ENCODE measurements around the gene PGAM1.
"Not testable (repeated sequence)": the region's sequence is repeated elsewhere in the genome, so short reads cannot be mapped to it uniquely, and the experiment has no call there.

The PGAM1 gene

DNA sequence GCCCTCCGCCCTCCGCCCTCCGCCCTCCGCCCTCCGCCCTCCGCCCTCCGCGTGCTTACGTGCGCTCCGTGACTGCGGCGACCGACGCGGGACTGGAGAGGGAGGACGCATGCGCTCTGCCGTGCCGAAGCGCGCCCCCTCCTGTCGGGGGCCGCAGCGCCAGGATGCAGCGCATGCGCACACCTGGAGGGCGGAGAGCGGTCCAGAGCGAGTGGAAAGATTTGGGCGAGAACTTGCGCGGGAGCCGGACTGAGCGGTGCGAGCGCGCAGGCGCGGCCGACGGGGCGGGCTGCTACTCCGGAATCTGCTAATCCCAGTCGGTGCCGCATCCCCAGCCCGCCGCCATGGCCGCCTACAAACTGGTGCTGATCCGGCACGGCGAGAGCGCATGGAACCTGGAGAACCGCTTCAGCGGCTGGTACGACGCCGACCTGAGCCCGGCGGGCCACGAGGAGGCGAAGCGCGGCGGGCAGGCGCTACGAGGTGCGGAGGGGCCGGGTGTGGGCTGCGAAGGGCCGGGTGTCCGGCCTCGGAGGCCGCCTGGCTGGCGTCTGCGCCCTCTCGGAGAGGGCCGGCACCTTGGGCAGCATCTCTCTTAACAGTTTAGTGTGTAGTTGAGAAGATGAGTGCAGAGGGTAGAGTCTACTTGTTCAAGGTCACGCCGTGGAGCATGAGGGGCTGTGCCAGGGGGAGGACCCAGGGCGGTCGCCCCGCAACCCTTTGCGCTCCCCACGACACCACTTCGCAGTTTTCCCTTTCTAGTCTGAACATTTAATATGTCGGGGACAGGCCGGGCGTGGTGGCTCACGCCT, at the start of gene PGAM1:
Gene PGAM1, plus strand, starts transcription at position 228 of the 812 bp plus-strand sequence. Its CDS starts 117 bp downstream, at position 345.
- DNase-seq (ENCODE audit: low read depth), result peak; percentile 81

DNA sequence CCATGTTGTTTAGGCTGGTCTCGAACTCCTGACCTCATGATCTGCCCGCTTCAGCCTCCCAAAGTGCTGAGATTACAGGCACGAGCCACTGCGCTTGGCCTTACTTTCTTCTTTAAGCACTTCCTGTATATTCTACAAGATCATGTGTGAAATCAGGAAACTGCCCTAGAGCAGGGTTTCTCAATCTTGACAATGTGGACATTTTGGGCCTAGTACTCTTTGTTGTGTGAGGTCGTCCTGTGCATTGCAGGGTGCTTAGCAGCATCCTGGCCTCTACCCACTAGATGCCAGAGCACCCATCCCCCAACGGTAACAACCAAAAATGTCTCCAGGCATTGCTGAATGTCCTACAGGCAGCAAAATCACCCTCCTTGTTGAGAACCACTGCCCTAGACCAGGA, 49.6 kb upstream of the PGAM1 start:
- DNase-seq (ENCODE audit: low read depth), result no peak

DNA sequence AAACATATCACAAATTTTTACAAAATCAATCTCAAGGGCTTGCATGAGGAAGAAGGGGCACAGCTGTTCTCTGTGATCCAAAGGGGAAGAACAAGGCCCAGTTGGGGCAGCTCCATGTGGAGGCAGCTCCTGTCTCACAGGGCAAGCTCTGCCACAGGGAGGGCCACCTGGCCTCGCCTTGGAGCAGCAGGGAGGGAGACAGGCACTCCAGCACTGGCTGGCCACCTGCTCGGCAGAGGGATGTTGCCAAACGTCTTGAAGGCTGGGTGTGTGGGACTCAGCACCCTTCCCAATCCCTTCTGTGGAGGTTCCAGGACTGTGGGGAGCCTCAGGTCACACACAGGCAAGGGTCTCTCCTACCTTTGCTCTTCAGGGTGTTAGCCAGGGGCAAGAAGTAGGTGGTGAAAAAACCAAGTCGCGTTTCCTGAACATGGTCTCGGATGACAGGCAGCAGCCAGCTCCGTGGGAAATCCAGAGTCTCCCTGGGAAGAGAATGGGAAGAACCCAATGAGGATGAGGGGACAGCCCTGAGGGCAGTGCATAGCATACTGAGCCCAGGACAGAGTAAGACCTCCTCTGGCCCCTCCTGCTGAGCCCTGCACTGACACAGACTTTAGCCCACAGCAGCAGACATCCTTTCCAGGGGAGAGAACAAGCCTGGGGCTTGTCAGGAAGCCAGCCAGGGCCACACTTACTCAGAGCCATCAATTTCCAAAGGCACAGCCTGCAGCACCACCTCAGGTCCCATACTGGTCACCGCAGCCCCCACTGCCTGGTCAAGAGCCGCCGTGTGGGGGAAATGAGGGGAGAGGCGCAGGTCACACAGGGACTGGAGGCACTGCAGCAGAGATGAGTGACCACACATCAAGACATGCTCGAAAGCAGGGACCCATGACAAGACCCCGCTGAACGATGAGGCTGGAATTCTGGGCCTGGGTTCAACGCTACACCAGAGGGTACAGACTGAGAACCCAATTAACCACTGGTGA, 46.8 kb upstream of the PGAM1 start:
- DNase-seq (ENCODE audit: low read depth), result no peak

DNA sequence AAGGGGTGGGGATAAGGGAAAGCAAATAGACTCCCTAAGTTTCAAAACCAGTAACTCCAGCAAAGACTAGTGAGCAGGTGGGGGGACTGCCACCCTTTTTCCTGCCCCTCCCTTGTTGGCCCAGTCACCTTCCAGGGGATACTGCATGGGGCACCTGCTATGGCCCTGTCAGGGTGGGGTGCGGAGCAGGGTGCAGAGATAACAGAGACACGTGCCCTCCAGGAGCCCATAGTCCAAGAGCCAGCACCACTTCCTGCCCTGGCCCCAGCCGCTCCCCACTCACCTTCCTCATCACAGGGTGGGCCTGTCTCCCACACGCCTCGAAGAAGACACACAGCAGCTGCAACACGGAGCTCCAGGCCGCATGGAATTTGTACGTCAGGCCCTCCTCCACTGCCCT, 45.5 kb upstream of the PGAM1 start:
- no peak for DNase-seq (ENCODE audit: low read depth)

DNA sequence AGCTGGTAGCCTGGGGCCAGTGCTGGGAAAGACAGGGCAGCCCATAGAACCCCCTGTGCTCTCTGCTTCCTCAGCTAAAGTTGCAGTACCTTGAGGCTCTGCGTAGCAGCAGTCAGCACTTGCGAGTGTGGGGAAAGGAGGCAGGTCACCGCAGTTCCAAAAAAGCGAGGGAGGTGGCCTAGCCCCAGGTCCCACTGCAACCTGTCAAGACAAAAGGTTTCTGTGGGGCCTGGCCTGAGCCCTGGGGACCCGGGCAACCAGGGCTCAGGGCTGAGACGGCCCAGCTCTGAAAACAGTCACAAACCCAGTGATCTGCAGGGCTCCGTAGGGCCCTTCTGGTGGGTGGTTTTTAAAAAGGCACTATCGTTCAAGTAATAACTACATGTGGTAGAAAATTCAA, 44.4 kb upstream of the PGAM1 start:
- DNase-seq (ENCODE audit: low read depth), result no peak

DNA sequence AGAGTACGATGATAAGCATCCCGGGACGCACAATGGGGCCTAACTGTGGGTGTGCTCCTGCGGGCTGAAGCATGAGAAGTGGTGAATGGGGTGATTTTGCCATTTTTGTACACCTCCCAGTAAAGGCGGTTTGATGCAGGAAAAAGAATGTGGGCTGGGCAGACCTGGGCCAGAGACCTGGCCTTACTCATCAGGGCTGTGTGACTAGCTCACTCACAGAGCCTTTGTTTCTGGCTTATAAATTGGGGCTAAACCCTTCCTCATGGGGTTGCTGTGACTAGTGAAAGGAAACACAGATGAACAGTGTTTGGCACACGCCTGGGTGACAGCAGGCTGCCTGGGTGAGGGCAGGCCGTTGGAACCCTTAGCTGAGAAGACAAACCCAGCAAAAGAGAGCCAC, 42.8 kb upstream of the PGAM1 start:
- DNase-seq (ENCODE audit: low read depth), result no peak

DNA sequence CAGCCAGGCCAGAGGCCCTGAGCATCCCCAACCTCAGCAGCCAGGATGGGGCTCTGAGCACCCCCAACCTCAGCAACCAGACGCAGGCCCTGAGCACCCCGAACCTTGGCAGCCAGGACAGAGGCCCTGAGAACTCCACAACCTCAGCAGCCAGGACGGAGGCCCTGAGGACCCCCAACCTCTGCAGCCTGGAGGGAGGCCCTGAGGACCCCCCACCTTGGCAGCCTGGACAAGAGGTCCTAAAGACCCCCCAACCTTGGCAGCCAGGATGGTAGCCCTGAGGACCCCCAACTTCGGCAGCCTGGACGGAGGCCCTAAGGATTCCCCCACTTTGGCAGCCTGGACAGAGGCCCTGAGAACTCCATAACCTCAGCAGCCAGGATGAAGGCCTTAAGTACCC, 41.8 kb upstream of the PGAM1 start:
- no peak for DNase-seq (ENCODE audit: low read depth)

DNA sequence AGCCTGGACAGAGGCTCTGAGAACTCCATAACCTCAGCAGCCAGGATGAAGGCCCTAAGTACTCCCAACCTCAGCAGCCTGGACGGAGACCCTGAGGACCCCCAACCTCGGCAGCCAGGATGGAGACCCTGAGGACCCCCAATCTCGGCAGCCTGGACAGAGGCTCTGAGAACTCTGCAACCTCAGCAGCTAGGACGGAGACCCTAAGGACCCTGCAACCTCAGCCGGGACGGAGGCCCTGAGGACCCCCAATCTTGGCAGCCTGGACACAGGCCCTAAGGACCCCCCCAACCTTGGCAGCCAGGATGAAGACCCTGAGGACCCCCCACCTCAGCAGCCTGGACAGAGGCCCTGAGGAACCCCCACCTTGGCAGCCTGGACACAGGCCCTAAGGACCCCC, 41.4 kb upstream of the PGAM1 start:
- no peak for DNase-seq (ENCODE audit: low read depth)

DNA sequence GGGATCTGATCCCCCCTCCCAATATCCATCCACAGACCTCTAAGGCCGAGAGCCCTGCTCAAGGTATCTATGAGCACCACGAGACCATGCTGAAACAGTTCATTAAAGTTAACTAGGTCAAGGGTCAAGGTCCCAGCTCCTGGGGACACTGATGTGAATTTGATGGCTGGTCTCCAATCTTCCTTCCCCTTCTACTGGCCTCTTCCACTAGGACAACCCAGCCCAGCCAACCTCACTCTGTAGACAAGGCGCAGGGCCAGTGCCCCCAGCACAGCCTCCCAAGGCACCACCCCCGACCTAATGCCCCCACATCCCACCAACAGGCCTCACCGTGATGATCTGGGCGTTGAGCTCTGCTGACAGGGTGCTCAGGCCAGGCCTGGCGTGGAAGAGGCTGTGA, 40.4 kb upstream of the PGAM1 start:
- no peak for DNase-seq (ENCODE audit: low read depth)

DNA sequence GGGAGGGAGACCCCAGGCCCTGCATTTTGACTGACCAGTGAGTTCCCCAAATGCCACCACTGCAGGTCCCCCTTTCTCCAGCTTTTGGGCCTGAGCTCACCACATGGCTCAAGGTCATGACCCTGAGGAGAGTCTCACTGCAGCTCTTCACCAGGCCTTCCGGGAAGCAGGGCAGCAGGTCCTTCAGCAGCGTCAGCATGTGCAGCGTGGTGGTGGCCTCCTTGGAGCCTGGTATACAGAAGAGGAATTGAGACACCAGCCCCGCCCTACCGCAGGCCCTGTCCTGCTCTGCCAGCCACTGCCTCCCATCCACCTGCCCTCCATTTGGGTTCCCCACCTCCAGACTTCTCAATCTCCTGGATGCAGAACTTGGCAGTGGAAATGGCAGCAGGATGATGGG, 37.8 kb upstream of the PGAM1 start:
- no peak for DNase-seq (ENCODE audit: low read depth)

DNA sequence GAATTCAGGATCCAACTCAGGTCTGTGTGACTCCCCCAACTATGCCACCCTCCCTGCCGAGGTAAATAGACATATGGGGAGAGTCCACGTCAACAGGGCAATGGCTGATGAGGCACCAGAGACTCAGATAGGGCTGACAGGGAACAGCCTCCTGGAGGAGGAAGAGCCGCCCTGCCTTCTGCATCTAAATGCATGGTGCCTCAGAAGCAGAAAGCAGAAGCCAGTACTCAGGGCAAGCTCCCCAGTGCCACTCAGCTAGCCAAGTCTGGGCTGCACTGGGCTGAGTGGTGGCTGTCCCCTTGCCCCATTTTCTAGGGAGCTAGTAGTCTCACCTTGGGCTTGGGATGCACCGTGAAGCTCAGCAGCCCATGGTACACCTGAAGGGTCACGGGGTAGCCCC, 35.9 kb upstream of the PGAM1 start:
- no peak for DNase-seq (ENCODE audit: low read depth)

DNA sequence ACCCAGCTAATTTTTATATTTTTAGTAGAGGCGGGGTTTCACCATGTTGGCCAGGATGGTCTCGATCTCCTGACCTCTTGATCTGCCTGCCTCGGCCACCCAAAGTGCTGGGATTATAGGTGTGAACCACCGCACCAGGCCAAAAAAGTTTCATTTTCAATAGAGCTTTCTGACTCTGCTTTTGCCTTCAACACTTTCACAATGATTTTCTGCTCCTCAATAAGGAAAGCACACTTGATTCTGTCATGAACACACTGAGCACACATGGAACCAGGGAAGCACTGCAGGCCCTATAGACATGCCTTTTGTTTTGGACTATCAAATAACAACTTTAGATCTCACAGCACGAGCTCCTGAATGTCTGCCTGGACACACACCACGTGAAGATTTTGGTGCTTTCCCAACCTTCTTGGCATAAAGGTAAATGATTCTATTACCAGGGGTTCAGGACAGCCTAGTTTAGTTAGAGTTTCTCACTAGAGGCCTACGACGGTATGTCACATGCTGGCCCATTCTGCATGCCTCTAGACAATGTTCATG, 32.9 kb upstream of the PGAM1 start:
- DNase-seq (ENCODE audit: low read depth), result no peak

DNA sequence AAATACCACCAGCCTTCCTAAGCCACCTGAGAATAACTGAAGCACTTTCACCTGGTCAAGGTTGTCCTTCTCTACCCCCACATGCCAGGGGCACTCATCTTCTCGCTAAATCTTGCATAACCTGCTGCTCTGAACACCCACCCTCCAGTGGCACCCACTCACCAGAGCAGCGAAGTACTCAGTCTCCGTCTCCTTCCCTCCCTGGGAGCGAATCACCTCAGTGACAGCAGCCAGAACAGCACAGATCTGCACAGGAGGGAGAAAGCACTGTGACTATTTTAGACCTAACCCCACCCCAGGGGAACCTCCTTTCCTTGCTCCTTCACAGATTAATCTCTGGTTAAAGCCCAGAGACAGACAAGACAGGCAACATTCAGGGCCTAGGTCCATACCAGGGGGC, 29.9 kb upstream of the PGAM1 start:
- DNase-seq (ENCODE audit: low read depth), result no peak

DNA sequence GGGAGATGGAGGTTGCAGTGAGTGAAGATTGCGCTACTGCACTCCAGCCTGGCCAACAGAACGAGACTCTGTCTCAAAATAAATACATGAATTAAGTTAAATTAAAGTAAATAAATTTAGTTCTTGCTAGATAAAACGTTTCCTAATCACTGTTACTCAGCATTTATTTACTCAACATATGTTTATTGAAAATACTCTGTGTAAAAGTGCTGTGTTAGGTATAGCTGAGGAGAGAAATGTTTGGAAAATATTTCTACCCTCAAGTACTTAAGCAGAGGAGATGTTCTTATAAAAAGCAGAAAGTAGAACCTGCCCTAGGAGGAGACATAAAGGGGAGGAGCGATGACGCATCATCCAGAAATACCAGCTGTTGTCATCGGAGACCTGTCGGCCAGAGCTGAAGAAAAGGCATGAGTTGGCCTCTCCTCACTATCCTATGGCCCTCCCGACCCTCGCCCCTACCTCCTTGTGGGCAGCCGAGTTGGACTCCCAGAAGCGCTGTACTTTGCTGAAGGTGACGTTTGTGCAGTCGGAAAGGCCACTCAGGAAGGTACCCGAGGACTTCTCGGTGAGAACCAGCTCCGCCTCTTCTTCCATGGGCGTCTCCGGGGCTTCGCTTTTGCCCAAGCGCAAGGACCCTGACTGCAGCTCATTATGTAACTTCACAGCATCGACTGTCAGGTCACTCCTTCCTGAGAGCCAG, 26.0 kb upstream of the PGAM1 start:
- no peak for DNase-seq (ENCODE audit: low read depth)

DNA sequence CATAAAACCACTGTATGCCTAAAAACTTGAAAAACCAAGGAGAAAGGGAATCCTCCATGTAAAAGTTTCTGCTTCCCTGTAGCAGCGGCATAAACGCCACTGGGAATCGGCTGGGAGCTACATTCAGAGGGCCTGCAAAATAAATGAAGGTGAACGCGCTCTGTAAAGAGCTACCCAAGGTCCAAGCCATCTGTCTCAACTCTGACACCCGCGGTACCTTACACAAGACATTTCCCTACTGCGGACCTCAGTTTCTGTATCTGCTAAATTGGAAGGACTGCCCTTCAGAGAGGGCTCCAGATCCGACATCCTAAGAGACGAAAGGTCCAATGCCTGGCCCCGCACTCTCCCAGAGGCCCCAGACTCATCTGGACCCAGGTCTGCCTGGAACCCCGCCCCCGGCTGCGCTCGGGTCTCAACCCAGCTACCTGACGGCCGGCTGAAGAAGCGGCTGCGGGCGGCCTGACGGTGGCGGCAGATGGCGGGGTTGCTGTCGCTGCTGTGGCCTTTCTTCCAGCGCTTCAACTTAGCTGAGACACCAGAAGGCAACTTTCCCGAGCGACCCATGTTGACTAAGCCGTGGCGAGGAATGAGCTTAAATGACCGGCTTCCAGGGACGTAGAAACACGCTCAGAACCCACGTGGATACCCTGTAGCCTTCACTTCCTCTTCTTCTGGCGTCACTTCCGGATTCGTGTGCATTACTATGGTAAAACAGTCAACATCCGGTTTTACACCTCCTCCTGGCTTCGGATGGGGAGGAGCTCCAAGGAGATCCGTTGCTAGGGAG, 25.1 kb upstream of the PGAM1 start, which contains the start of gene RRP12:
Gene RRP12, minus strand, starts transcription at position 676 of the 790 bp plus-strand sequence. Its CDS starts 109 bp downstream, at position 567.
- DNase-seq (ENCODE audit: low read depth), result peak; percentile 56

DNA sequence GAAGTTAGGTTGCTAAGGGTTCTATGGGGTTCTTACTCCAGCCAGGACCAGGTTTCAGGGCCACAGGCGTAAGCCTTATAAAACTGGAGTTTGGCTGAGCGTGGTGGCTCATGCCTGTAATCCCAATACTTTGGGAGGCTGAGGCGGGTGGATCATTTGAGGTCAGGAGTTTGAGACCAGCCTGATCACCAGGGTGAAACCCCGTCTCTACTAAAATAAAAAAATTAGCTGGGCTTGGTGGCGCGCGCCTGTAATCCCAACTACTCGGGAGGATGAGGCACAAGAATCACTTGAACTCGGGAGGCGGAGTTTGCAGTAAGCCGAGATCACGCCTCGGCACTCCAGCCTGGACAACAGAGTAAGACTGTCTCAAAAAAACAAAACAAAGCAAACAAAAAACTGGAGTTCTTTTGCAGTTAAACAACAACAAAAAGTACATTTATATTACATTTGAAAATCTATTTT, 24.5 kb upstream of the PGAM1 start:
- DNase-seq (ENCODE audit: low read depth), result no peak

DNA sequence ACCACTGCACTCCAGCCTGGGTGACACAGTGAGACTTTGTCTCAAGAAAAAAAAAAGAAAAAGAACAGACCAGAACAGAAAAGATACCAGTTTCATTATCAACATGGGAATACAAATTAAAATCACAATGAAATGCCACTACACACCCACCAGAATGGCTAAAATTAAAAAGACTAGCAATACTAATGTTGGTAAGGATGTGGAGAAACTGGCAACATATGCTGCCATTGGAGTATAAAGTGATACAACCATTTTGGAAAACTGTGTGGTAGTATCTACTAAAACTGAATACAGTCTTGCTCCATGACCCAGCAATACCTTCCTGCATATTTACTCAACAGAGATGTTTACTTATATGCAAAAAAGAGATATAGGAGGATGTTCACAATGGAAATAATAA, 21.9 kb upstream of the PGAM1 start:
- DNase-seq (ENCODE audit: low read depth), result no peak

DNA sequence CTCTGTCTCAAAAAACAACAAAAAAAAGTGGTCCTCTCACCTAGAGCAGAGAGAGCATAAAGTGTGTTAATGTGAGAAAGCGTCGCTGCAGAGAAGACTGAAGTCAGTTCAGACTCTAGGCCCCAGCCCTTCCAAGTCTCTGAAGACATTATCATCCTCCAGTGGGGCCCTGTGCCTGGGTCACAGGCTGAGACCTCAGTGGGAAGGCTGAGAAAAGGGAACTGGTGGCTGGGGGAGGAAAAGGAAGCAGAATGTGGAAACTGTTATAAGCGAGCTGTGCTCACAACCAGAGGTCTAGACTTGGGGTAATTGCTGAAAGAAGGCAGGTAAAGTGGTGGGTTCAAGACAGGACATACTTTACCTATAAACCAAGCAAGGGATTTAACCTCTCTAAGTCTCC, 19.9 kb upstream of the PGAM1 start:
- DNase-seq (ENCODE audit: low read depth), result no peak

DNA sequence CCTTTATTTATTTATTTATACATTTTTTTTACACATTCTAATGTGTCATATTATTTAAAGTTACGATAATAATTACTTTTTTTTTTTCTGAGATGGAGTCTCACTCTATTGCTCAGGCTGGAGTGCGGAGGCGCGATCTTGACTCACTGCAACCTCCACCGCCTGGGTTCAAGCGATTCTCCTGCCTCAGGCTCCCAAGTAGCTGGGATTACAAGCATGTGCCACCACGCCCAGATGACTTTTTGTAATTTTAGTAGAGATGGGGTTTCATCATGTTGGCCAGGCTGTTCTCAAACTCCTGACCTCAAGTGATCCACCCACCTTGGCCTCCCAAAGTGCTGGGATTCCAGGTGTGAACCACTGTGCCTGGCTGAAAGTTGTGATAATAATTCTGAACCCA, 19.5 kb upstream of the PGAM1 start:
- DNase-seq (ENCODE audit: low read depth), result not testable (repeated sequence)

DNA sequence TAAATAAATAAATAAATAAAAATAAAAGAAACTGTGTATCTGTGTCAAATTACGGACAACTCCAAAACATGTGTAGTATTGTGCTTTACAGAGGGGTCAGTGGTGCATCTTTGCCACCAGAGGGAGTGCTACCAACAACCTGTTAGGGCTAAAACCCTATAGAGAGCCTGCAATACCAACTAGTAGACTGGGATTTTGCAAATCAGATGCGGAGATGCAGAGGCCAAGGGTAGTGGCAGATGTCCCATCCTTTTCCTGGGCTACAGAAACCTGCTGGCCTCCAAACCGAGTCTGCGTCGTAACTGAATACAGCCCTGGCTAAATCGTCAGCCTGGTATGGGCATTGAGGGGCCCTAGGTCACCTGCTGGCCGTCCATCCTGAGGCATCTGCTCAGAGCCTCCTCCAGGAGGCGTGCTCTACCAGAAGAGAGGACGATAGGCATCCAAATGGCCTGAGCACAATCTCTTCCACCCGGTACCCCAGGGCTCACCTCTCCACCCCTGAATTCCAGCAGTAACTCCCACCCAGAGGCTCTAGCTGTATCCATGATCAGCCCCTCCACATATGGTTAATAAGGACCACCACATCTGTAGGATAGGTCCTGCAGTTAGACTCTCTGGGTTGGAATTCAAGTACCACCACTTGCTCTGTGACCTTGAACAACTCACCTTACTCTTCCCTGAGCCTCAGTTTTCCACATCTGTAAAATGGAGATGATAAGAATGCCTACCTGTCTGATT, 18.6 kb upstream of the PGAM1 start:
- DNase-seq (ENCODE audit: low read depth), result no peak

DNA sequence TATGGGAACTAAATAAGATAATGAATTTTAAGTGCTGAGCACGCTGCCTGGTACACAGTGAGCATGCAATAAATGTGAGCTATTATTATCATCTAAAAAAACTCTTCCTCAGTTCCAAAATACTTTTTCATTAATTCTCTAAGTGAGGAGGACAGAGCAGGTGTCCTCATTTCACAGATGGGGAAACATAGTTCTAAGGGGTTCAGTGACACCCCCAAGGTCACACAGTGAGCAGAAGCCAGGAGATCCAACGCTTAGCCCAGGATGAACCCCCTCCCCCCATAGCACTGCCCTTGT, 18.1 kb upstream of the PGAM1 start:
- no peak for DNase-seq (ENCODE audit: low read depth)
